ENCODE measurements around the gene HASPIN. TPM values are rescaled to one million over a fixed set of nuclear protein-coding genes. Genes with fewer than 3 reads are reported as not detected.
A peak's percentile ranks its signal among the peaks of the same experiment; 100 is the strongest.

HASPIN gene
- total RNA-seq, 1 donor from 2014 or later, result 0.33 TPM

DNA sequence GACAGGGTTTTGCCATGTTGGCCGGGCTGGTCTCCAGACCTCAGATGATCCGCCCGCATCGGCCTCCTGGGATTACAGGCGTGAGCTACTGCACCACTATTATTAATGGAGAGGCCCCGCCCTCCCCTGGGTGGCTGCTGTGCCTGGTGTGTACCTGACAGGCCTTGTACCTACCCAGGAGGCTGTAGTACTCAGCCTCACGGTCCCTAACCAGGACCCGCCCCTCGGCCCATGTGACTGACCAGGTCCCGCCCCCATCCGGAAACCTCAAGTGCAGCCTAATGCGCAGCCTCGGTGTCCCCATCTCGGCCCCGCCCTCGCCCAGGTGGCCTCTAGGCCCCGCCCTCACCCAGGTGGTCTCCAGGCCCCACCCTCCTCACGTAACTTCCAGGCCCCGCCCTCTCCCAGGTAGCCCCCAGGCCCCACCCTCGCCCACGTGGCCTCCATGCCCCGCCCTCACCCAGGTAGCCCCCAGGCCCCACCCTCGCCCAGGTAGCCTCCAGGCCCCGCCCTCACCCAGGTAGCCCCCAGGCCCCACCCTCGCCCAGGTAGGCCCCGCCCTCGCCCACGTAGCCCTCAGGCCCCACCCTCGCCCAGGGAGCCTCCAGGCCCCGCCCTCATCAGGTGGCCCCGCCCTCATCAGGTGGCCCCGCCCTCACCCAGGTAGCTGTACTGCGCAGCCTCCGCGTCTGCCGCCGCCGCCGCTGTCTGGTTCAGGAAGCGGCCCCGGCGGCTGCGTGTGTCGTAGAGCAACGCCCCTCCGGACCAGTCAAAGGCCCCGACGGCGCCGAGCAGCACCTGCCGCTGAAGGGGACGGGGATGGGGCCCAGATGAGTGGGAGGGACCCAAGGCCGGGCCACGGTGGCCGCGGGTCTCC lies 31.0 kb downstream of the HASPIN start:
- TF ChIP-seq, protein P1, sequence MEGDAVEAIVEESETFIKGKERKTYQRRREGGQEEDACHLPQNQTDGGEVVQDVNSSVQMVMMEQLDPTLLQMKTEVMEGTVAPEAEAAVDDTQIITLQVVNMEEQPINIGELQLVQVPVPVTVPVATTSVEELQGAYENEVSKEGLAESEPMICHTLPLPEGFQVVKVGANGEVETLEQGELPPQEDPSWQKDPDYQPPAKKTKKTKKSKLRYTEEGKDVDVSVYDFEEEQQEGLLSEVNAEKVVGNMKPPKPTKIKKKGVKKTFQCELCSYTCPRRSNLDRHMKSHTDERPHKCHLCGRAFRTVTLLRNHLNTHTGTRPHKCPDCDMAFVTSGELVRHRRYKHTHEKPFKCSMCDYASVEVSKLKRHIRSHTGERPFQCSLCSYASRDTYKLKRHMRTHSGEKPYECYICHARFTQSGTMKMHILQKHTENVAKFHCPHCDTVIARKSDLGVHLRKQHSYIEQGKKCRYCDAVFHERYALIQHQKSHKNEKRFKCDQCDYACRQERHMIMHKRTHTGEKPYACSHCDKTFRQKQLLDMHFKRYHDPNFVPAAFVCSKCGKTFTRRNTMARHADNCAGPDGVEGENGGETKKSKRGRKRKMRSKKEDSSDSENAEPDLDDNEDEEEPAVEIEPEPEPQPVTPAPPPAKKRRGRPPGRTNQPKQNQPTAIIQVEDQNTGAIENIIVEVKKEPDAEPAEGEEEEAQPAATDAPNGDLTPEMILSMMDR (IDR thresholded peaks at IDR 0.05; ENCODE audit: borderline replicate concordance), result no peak
- Histone ChIP-seq H3K4me1 (peaks cover 3% of the 10 kb centered on the region), H3K27ac (replicated peaks) (no peak overlapping the region), H3K27me3 (ENCODE audit: low read depth) (peaks cover 77% of the 10 kb centered on the region), H3K36me3 (no peaks in the 10 kb centered on the region), H3K4me3 (peak overlapping the region; percentile 34), H3K9me3 (replicated peaks) (peaks cover 7% of the 10 kb centered on the region)
- intact Hi-C loops (cut with micrococcal nuclease), result no loop called here
- no peak for DNase-seq

DNA sequence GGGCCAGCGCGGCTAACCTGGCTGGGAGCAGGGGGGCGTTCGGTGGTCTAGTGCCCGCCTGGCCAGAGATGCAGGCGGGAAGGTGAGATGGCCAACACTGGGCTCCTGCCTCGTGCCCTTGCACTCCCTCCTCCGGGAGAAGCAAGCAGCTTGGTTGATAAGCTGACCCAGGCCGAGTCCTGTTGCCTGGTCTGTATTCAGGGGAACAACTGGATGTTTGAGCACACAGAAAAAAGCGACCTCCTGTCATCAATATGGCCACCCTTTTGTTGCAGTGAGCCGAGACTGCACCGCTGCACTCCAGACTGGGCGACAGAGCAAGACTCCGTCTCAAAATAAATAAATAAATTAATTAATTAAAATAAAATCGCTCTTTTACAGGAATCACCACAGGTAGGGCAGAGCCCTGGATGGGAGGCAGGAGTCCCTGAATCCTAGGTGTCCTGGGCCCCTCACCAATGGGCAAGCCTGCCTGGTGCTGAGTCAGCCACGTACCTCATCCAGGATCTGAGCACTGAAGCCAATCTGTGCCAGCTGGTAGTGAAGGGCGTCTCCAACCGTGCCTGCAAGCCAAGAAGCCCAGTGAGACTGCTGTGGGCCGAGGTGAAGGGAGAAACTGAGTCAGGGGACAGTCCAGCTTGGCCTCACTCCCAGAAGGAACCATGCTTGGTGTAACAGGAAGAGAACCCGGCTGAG lies 31.8 kb downstream of the HASPIN start:
- peaks cover 13% of the 10 kb centered on the region for H3K9me3 ChIP-seq (replicated peaks)
- TF ChIP-seq, protein P1 (IDR thresholded peaks at IDR 0.05; ENCODE audit: borderline replicate concordance), result no peak
- H3K27me3 ChIP-seq (ENCODE audit: low read depth), result peaks cover 69% of the 10 kb centered on the region
- H3K36me3 ChIP-seq, result no peaks in the 10 kb centered on the region
- peaks cover 3% of the 10 kb centered on the region for H3K4me1 ChIP-seq
- no peak overlapping the region for H3K27ac ChIP-seq (replicated peaks)
- no peak for DNase-seq
- peak overlapping the region; percentile 34 for H3K4me3 ChIP-seq
- intact Hi-C loops (cut with micrococcal nuclease), result no loop called here

DNA sequence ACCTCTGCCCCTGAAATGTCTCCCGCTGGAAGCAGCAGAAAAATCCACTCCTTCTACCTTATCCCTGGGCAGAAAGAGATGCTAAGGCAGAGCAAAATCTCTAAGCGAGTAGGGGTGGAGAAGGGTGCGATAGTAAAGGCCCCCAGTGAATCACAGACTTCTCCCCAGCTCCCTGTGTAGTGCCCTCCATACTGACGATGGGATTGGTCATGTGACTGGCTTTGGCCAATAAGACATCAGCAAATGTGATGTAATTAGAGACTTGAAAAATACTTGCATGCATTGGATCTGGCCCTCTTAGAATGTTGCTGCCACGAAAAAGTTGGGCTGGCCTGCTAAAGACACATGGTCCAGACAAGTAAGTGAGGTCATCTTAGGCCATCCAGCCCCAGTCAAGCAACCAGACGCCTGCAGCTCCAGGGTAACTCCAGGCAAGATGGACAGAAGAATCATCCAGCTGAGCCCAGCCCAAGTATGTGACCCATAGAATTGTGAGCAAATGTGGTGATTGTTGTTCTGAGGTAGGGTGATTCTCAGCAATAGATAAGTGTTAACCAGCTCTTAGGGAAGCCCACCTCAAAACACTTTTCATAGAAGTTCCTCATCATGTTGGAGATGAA lies 36.0 kb downstream of the HASPIN start:
- Histone ChIP-seq H3K4me1 (peaks cover 3% of the 10 kb centered on the region), H3K27ac (replicated peaks) (no peak overlapping the region), H3K27me3 (ENCODE audit: low read depth) (peaks cover 49% of the 10 kb centered on the region), H3K9me3 (replicated peaks) (peaks cover 13% of the 10 kb centered on the region), H3K36me3 (no peaks in the 10 kb centered on the region), H3K4me3 (no peak overlapping the region)
- intact Hi-C loops (cut with micrococcal nuclease), result no loop called here
- no peak for DNase-seq
- TF ChIP-seq, protein P1 (IDR thresholded peaks at IDR 0.05; ENCODE audit: borderline replicate concordance), result no peak

DNA sequence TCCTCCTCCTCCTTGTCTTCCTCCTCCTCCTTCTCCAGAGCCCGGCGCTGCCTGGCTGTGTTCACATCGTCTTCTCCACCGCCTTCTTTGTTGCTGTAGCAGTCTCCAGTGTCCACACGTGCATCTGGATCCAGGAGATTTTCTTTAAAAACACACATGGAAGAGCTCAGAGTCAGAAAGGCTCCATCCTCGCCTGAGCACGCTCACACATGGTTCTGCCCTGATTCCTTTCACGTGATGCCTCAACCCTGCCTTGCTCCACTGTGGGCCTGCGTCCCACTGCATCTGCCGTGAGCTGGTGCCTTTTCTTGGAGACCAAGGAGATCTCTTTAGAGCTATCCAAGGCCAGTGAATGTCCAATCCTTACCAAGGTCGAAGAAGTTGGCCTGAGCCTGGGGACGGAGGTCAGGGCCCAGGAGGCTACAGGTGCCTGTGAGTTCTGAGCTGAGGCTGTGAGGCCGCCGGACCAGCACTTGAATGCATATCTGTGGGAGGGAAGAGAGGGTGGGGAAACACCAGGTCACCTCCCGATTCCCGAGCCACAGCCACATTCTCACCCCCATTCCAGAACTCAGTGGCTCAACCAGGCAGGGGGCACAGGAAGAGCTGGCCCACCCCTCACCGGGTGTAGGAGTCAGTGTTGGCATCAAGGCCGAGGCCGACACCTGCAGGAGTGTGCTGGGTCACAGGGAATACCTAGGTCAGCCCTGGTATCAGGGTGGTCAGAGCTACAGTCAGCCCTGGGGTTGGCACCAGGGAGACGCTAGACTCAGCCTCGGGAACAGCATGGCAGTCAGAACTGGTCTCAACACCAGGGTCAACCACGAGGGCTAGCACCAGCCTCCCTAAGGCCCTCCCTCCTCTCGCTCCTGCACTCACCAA lies 37.6 kb downstream of the HASPIN start:
- Histone ChIP-seq H3K9me3 (replicated peaks) (peaks cover 13% of the 10 kb centered on the region), H3K27ac (replicated peaks) (no peak overlapping the region), H3K27me3 (ENCODE audit: low read depth) (peaks cover 36% of the 10 kb centered on the region), H3K4me3 (no peak overlapping the region), H3K36me3 (no peaks in the 10 kb centered on the region), H3K4me1 (no peaks in the 10 kb centered on the region)
- intact Hi-C loops (cut with micrococcal nuclease), result no loop called here
- no peak for DNase-seq
- TF ChIP-seq, protein P1 (IDR thresholded peaks at IDR 0.05; ENCODE audit: borderline replicate concordance), result no peak

DNA sequence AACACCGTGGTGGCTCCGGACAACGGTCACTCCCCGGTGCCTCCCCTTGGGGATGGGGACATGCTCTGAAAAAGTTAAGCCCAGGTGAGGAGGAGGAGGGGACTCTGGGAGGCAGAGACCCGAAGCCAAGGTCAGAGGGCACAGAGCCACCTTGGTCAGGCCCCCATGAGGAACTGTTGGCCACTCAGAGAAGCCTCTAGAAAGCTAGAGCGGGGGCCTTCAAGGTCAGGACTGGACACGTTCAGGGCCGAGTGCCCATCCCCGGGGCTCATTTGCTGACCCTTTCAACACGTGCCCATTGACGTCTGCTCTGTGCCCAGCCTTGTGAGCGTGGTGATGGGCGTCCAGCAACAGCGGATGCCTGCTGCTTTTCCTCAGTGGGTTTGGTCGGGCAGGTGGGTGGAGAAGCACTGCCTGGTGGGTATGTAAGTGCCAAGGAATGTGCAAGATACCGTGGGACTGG lies 38.2 kb downstream of the HASPIN start:
- Histone ChIP-seq H3K9me3 (replicated peaks) (peaks cover 13% of the 10 kb centered on the region), H3K4me3 (no peak overlapping the region), H3K4me1 (no peaks in the 10 kb centered on the region), H3K27me3 (ENCODE audit: low read depth) (peaks cover 29% of the 10 kb centered on the region), H3K36me3 (no peaks in the 10 kb centered on the region), H3K27ac (replicated peaks) (no peak overlapping the region)
- TF ChIP-seq, protein P1 (IDR thresholded peaks at IDR 0.05; ENCODE audit: borderline replicate concordance), result no peak
- intact Hi-C loops (cut with micrococcal nuclease), result no loop called here
- DNase-seq, result no peak
